HL-60 (cell line): Measurements from ENCODE around the gene PLLP.

ENCODE experiments used
- DNase-seq, 2 experiments: peaks; one replicate each; pipeline ENCODE4 v3.0.0-alpha.2; 2010 to 2020; ENCODE audit warnings: low read depth in 1 of 2, low spot score in 1 of 2
- H3K27ac ChIP-seq: fragments of 250-450 bp; sonication (Bioruptor Pico); replicated peaks from 2 replicates; pipeline ENCODE4 v1.5.1; 2020; ENCODE audit warnings: mild to moderate bottlenecking, moderate library complexity
- H3K27me3 ChIP-seq: fragments of 250-450 bp; sonication (Bioruptor Pico); 2 replicates; pipeline ENCODE4 v1.5.1; 2021; ENCODE audit warnings: mild to moderate bottlenecking, moderate library complexity; ENCODE audit not compliant: insufficient read depth, poor library complexity, severe bottlenecking
- H3K4me3 ChIP-seq: replicated peaks from 2 replicates; pipeline ENCODE4 v1.5.1; 2011; ENCODE audit warnings: mild to moderate bottlenecking, control low read depth, low read length; ENCODE audit not compliant: insufficient read depth
- GABPA ChIP-seq: IDR thresholded peaks from 2 replicates; pipeline ENCODE4 v1.6.1; 2012; ENCODE audit warnings: low read depth
- POLR2AphosphoS5 ChIP-seq: IDR thresholded peaks from 2 replicates; pipeline ENCODE4 v1.6.1; 2012; ENCODE audit warnings: low read depth
- SPI1 ChIP-seq: IDR thresholded peaks from 2 replicates; pipeline ENCODE4 v1.6.1; 2012; ENCODE audit warnings: low read depth, mild to moderate bottlenecking, borderline replicate concordance
- TF ChIP-seq, protein P1 (sequence below): IDR thresholded peaks from one replicate; pipeline ENCODE4 v1.5.1; 2011; ENCODE audit warnings: low read length, control low read depth, inconsistent platforms; ENCODE audit not compliant: insufficient read depth
- TF ChIP-seq, protein P2 (sequence below): IDR thresholded peaks from 2 replicates; pipeline ENCODE4 v1.6.1; 2012; ENCODE audit warnings: low read depth; ENCODE audit not compliant: insufficient replicate concordance

The PLLP gene

DNA sequence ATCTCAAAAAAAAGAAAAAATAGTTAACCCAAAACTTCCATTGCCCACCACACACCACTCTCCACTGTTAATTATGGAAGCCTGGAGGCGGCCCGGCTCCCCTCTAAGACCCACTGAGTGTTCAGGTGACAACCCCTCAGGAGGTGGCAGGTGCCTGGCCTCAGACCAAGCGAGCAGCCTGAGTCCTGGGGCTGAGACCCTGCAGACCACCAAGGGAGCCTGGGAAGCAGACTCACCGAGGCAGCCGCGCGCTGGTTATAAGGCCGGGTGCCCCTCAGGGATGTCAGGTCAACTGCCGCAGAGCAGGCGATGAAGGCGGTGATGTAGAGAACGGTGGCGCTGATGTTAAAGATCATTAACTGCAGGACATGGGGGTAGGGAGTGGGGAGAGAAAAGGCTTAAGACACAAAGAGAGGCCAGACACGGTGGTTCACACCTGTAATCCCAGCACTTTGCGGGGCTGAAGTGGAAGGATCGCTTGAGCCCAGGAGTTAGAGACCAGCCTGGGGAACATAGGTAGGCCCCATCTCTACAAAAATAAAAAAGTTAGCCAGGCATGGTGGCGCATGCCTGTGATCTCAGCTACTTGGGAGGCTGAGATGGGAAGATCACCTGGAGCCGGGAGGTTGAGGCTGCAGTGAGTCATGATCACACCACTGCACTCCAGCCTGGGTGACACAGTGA is 26.1 kb downstream of the PLLP start:
- no peak for DNase-seq
- no peak for TF ChIP-seq POLR2AphosphoS5
- no peak for TF ChIP-seq GABPA
- no peak for TF ChIP-seq SPI1
- TF ChIP-seq, protein P1, sequence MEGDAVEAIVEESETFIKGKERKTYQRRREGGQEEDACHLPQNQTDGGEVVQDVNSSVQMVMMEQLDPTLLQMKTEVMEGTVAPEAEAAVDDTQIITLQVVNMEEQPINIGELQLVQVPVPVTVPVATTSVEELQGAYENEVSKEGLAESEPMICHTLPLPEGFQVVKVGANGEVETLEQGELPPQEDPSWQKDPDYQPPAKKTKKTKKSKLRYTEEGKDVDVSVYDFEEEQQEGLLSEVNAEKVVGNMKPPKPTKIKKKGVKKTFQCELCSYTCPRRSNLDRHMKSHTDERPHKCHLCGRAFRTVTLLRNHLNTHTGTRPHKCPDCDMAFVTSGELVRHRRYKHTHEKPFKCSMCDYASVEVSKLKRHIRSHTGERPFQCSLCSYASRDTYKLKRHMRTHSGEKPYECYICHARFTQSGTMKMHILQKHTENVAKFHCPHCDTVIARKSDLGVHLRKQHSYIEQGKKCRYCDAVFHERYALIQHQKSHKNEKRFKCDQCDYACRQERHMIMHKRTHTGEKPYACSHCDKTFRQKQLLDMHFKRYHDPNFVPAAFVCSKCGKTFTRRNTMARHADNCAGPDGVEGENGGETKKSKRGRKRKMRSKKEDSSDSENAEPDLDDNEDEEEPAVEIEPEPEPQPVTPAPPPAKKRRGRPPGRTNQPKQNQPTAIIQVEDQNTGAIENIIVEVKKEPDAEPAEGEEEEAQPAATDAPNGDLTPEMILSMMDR, result no peak
- TF ChIP-seq, protein P2, sequence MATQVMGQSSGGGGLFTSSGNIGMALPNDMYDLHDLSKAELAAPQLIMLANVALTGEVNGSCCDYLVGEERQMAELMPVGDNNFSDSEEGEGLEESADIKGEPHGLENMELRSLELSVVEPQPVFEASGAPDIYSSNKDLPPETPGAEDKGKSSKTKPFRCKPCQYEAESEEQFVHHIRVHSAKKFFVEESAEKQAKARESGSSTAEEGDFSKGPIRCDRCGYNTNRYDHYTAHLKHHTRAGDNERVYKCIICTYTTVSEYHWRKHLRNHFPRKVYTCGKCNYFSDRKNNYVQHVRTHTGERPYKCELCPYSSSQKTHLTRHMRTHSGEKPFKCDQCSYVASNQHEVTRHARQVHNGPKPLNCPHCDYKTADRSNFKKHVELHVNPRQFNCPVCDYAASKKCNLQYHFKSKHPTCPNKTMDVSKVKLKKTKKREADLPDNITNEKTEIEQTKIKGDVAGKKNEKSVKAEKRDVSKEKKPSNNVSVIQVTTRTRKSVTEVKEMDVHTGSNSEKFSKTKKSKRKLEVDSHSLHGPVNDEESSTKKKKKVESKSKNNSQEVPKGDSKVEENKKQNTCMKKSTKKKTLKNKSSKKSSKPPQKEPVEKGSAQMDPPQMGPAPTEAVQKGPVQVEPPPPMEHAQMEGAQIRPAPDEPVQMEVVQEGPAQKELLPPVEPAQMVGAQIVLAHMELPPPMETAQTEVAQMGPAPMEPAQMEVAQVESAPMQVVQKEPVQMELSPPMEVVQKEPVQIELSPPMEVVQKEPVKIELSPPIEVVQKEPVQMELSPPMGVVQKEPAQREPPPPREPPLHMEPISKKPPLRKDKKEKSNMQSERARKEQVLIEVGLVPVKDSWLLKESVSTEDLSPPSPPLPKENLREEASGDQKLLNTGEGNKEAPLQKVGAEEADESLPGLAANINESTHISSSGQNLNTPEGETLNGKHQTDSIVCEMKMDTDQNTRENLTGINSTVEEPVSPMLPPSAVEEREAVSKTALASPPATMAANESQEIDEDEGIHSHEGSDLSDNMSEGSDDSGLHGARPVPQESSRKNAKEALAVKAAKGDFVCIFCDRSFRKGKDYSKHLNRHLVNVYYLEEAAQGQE, result no peak
- Histone ChIP-seq H3K27me3 (no peaks in the 10 kb centered on the region), H3K27ac (no peak overlapping the region), H3K4me3 (no peak overlapping the region)

DNA sequence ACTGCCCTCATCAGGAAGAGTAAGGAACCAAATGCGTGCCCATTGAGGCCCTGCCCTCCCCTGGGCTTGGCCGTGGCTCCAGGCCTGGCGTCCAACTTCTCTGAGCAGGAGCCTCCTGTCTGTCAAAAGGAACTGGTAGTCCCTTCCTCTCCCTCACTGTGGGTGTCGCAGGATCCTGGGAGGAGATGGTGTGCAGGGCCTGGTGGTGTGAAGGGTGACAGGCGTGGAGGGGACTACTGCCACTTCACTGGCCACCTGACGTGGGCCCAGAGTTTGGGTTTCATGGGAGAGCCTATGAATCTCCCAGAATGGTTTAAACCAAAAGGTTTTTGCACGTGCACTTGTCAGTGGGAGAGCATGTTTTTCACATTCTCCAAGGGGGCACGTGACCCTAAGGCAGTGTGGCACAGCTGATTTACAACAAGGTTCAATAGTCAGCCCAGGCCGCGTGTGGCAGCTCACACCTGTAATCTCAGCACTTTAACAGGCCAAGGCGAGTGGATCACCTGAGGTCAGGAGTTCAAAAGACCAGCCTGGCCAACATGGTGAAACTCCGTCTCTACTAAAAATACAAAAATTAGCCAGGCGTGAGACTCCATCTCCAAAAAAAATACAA is 26.9 kb downstream of the PLLP start:
- no peak overlapping the region for H3K27ac ChIP-seq
- TF ChIP-seq SPI1, result no peak
- TF ChIP-seq POLR2AphosphoS5, result no peak
- TF ChIP-seq, protein P2, result no peak
- TF ChIP-seq, protein P1, result no peak
- TF ChIP-seq GABPA, result no peak
- no peak for DNase-seq
- no peak overlapping the region for H3K4me3 ChIP-seq
- no peaks in the 10 kb centered on the region for H3K27me3 ChIP-seq

DNA sequence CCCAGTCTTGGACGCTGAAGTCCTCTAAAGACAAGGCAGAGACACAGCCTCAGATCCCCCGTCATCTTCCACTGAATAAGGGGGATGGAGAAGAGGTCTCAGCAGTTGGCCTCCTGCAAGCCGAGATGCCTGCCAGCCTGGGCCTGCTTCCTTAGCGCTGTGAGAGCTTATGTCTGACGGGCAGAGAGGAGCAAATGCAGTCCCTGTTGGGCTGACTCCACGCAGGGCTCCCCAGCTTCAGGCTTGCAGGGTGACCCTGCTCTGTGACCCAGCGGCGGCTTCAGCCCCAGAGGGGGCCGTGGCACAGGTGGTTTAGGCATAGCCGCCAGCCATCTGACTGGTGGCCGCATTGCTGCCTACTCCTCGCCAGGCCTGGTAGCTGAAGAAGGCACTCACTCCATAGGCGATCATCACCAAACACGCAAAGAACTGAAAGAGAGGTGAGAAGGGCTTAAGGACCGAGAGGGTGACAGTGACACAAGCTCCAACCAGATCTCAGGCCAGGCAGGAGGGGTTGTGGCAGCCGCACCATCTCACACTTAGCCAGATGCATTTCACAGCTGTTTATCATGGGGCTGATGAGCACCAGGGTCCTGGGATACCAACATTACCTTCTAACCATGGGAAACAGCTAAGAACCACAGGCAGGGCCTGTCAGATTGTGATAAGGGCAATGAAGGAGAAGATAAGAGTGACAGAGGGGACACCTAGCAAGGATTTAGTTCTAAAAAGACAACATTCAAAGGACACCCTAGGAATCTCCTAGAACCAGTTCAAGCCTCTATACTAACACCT is 27.7 kb downstream of the PLLP start:
- DNase-seq, result no peak
- no peaks in the 10 kb centered on the region for H3K27me3 ChIP-seq
- TF ChIP-seq POLR2AphosphoS5 (no peak), GABPA (no peak), SPI1 (no peak)
- TF ChIP-seq, protein P2, result no peak
- TF ChIP-seq, protein P1, result no peak
- H3K27ac ChIP-seq, result no peak overlapping the region
- no peak overlapping the region for H3K4me3 ChIP-seq
